Gastroesophageal sphincter (tissue), 3 donors: ENCODE measurements around the gene TSPAN11.

Source experiments
- POLR2AphosphoS5 ChIP-seq: sonication (generic); formaldehyde crosslinking; IDR thresholded peaks from one replicate; pipeline ENCODE4 v1.6.1; 2017; ENCODE audit warnings: antibody characterized with exemption
- TF ChIP-seq, protein P1 (sequence below), 4 experiments: fragments of 200-600 bp in 2 of 4; fragments of 450-650 bp in 2 of 4; sonication (generic) in 1 of 4; IDR thresholded peaks; one replicate each; pipeline ENCODE4 v1.5.1; 2017 to 2019; ENCODE audit warnings: antibody characterized with exemption in 4 of 4, mild to moderate bottlenecking in 2 of 4, moderate library complexity in 2 of 4

DNA sequence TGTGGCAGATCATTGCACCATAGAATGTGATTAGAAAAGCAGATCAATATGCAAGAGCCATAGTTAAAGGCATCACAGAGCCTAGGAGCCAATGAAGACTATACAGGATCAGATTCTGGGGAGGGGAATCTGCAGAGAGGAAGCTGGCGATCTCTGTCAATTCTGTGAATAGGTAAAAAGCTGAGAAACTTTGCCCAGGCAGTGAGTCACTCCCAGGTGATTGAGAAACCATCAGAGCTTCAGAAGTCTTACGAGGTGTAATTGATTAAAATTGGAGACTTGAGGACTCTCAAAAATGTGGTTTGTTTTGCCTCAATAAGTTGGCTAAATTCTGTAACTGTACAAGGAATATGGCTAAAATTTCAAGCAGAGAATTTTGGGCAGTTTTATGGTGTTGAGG is 41.7 kb upstream of the TSPAN11 start:
- TF ChIP-seq, protein P1, sequence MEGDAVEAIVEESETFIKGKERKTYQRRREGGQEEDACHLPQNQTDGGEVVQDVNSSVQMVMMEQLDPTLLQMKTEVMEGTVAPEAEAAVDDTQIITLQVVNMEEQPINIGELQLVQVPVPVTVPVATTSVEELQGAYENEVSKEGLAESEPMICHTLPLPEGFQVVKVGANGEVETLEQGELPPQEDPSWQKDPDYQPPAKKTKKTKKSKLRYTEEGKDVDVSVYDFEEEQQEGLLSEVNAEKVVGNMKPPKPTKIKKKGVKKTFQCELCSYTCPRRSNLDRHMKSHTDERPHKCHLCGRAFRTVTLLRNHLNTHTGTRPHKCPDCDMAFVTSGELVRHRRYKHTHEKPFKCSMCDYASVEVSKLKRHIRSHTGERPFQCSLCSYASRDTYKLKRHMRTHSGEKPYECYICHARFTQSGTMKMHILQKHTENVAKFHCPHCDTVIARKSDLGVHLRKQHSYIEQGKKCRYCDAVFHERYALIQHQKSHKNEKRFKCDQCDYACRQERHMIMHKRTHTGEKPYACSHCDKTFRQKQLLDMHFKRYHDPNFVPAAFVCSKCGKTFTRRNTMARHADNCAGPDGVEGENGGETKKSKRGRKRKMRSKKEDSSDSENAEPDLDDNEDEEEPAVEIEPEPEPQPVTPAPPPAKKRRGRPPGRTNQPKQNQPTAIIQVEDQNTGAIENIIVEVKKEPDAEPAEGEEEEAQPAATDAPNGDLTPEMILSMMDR (IDR thresholded peaks at IDR 0.05): no peak
- TF ChIP-seq POLR2AphosphoS5: no peak
